HEK293 (cell line): ENCODE data around the gene CAMTA2.

Source experiments
- CTCF ChIA-PET: fragments of 350-600 bp; formaldehyde crosslinking; extraction: SDS; loops from one replicate; lab custom pipeline; 2021; ENCODE audit warnings: antibody characterized with exemption; lab: Yijun Ruan, JAX
- POLR2A ChIA-PET: fragments of 300-600 bp; formaldehyde crosslinking; extraction: SDS; loops from one replicate; lab custom pipeline; 2020; ENCODE audit warnings: antibody characterized with exemption, inconsistent platforms; lab: Yijun Ruan, JAX
- H3K27ac ChIP-seq: fragments of 200-500 bp; sonication (Bioruptor generic); 2 replicates; pipeline ENCODE4 v1.5.1; 2014; ENCODE audit warnings: low read depth, low read length, control low read depth, inconsistent platforms; ENCODE audit errors: extremely low read depth
- H3K36me3 ChIP-seq, 2 experiments: fragments of 200-500 bp in 1 of 2; sonication (Bioruptor generic) in 1 of 2; 1 replicate in 1 of 2; 2 replicates in 1 of 2; pipeline ENCODE4 v1.5.1; 2014 to 2017; ENCODE audit warnings: inconsistent platforms in 2 of 2, low read length in 2 of 2; ENCODE audit not compliant: control insufficient read depth in 2 of 2, insufficient read depth in 1 of 2
- H3K4me1 ChIP-seq: fragments of 200-500 bp; sonication (Bioruptor generic); 2 replicates; pipeline ENCODE4 v1.5.1; 2014; ENCODE audit warnings: mild to moderate bottlenecking, low read length, inconsistent platforms; ENCODE audit not compliant: control insufficient read depth, insufficient read depth
- H3K4me3 ChIP-seq: 2 replicates; pipeline ENCODE4 v1.5.1; 2011; ENCODE audit warnings: low read depth, mild to moderate bottlenecking, control low read depth, low read length, moderate library complexity
- H3K9me3 ChIP-seq: fragments of 200-500 bp; sonication (Bioruptor generic); 2 replicates; pipeline ENCODE4 v1.5.1; 2014; ENCODE audit warnings: low read depth, low read length, inconsistent platforms; ENCODE audit not compliant: control insufficient read depth, insufficient read depth
- HOXA7 ChIP-seq: sonication (generic); formaldehyde crosslinking; IDR thresholded peaks from 2 replicates; pipeline ENCODE4 v1.8.1; 2022; ENCODE audit warnings: missing genetic modification reagents, borderline replicate concordance
- KLF8 ChIP-seq: fragments of 450-650 bp; formaldehyde crosslinking; IDR thresholded peaks from 2 replicates; pipeline ENCODE4 v1.5.1; 2016; ENCODE audit warnings: missing biosample characterization, missing genetic modification characterization
- OVOL3 ChIP-seq: fragments of 450-650 bp; formaldehyde crosslinking; IDR thresholded peaks from 2 replicates; pipeline ENCODE4 v1.5.1; 2016; ENCODE audit warnings: missing biosample characterization, missing genetic modification characterization
- PRDM10 ChIP-seq: fragments of 450-650 bp; formaldehyde crosslinking; IDR thresholded peaks from 2 replicates; pipeline ENCODE4 v1.5.1; 2016; ENCODE audit warnings: missing biosample characterization, missing genetic modification characterization
- PRDM2 ChIP-seq: fragments of 450-650 bp; formaldehyde crosslinking; IDR thresholded peaks from 2 replicates; pipeline ENCODE4 v1.5.1; 2016; ENCODE audit warnings: missing biosample characterization, missing genetic modification characterization, borderline replicate concordance
- REPIN1 ChIP-seq: fragments of 450-650 bp; formaldehyde crosslinking; IDR thresholded peaks from 2 replicates; pipeline ENCODE4 v1.5.1; 2017; ENCODE audit warnings: missing biosample characterization, missing genetic modification characterization, low read depth
- ZEB2 ChIP-seq: fragments of 450-650 bp; formaldehyde crosslinking; IDR thresholded peaks from 2 replicates; pipeline ENCODE4 v1.5.1; 2016; ENCODE audit warnings: missing biosample characterization, missing genetic modification characterization
- ZNF18 ChIP-seq: fragments of 450-650 bp; formaldehyde crosslinking; IDR thresholded peaks from 2 replicates; pipeline ENCODE4 v1.5.1; 2016; ENCODE audit warnings: missing biosample characterization, missing genetic modification characterization
- ZNF202 ChIP-seq: fragments of 450-650 bp; formaldehyde crosslinking; IDR thresholded peaks from 2 replicates; pipeline ENCODE4 v1.5.1; 2016; ENCODE audit warnings: missing biosample characterization, missing genetic modification characterization, borderline replicate concordance
- ZNF266 ChIP-seq: fragments of 450-650 bp; formaldehyde crosslinking; IDR thresholded peaks from 2 replicates; pipeline ENCODE4 v1.5.1; 2016; ENCODE audit warnings: missing biosample characterization, missing genetic modification characterization, low read depth
- ZNF404 ChIP-seq: fragments of 450-650 bp; formaldehyde crosslinking; IDR thresholded peaks from 2 replicates; pipeline ENCODE4 v1.5.1; 2017; ENCODE audit warnings: missing biosample characterization, missing genetic modification characterization
- ZNF488 ChIP-seq: fragments of 450-650 bp; formaldehyde crosslinking; IDR thresholded peaks from 2 replicates; pipeline ENCODE4 v1.5.1; 2016; ENCODE audit warnings: missing biosample characterization, missing genetic modification characterization
- ZNF555 ChIP-seq: fragments of 450-650 bp; formaldehyde crosslinking; conservative IDR thresholded peaks from 2 replicates; pipeline ENCODE4 v1.5.1; 2017; ENCODE audit warnings: missing biosample characterization, mild to moderate bottlenecking, missing genetic modification characterization, inconsistent platforms
- ZNF560 ChIP-seq: fragments of 450-650 bp; formaldehyde crosslinking; IDR thresholded peaks from 2 replicates; pipeline ENCODE4 v1.5.1; 2017; ENCODE audit warnings: missing biosample characterization, missing genetic modification characterization, borderline replicate concordance
- ZNF626 ChIP-seq: fragments of 450-650 bp; sonication (Bioruptor Pico); formaldehyde crosslinking; IDR thresholded peaks from 2 replicates; pipeline ENCODE4 v1.5.1; 2018; ENCODE audit warnings: missing biosample characterization, missing genetic modification characterization, inconsistent platforms
- ZNF658 ChIP-seq: fragments of 450-650 bp; formaldehyde crosslinking; IDR thresholded peaks from 2 replicates; pipeline ENCODE4; 2016; ENCODE audit warnings: missing biosample characterization, missing genetic modification characterization
- ZNF747 ChIP-seq: fragments of 450-650 bp; formaldehyde crosslinking; IDR thresholded peaks from 2 replicates; pipeline ENCODE4 v1.5.1; 2016; ENCODE audit warnings: missing biosample characterization, missing genetic modification characterization
- ZNF792 ChIP-seq: fragments of 450-650 bp; formaldehyde crosslinking; IDR thresholded peaks from 2 replicates; pipeline ENCODE4 v1.5.1; 2016; ENCODE audit warnings: missing biosample characterization, missing genetic modification characterization

The CAMTA2 gene

GRCh38 chr17:4932756-4933155 is 54.7 kb downstream of the CAMTA2 start (continued):
- no peak for TF ChIP-seq ZNF18 (tag by site-specific recombination)
- no peak for TF ChIP-seq KLF8 (tag by site-specific recombination)
- TF ChIP-seq ZNF404 (tag by site-specific recombination): no peak

GRCh38 chr17:4931963-4932362 is 55.5 kb downstream of the CAMTA2 start, which contains the start of gene GP1BA:
GP1BA (plus strand) TSS chr17:4932277; CDS start chr17:4932605, 328 bp downstream.
- POLR2A ChIA-PET: interaction anchor here (1.0 to 1.6 kb wide), 2 partner anchors 12 to 35 kb away, joined by 3 to 8 read pairs; partner anchors contain the start of gene SPAG7
- Histone ChIP-seq H3K4me1 (no peaks in the 10 kb centered on the region; the same call in 1 of the 2 replicates), H3K36me3 (peaks cover 8 to 40% of the 10 kb centered on the region in 2 experiments; a peak in 2 of 3 replicates), H3K4me3 (no peak within 1 kb of the TSS), H3K9me3 (no peaks in the 10 kb centered on the region), H3K27ac (0 out of 2 replicates have a peak within 1 kb of the TSS, but pooled peaks have one; percentile 9)
- no peak for TF ChIP-seq PRDM10
- no peak for TF ChIP-seq REPIN1 (tag by site-specific recombination)
- TF ChIP-seq OVOL3: no peak
- no peak for TF ChIP-seq ZNF555 (tag by site-specific recombination)
- TF ChIP-seq PRDM2: no peak
- TF ChIP-seq ZNF626 (tag by site-specific recombination): no peak
- TF ChIP-seq ZNF266 (tag by site-specific recombination): no peak
- TF ChIP-seq HOXA7 (CRISPR knock-in tag): no peak
- TF ChIP-seq ZNF488 (tag by site-specific recombination): no peak
- TF ChIP-seq ZNF202 (tag by site-specific recombination): no peak
- TF ChIP-seq ZNF560 (tag by site-specific recombination): no peak
- no peak for TF ChIP-seq ZEB2
- no peak for TF ChIP-seq ZNF658
- no peak for TF ChIP-seq ZNF792
- no peak for TF ChIP-seq ZNF747
- CTCF ChIA-PET: no interaction called here
